OCI-LY3 (cell line): ENCODE results near the gene SEPHS1.

Experiments
- H2AFZ ChIP-seq: fragments of 200-600, 300-600 bp; shearing (Covaris generic); 2 replicates; pipeline ENCODE4 v1.6.0; 2014; ENCODE audit warnings: antibody characterized with exemption, low read depth, low read length
- H3K27ac ChIP-seq: fragments of 200-600, 300-600 bp; sonication (generic); 2 replicates; pipeline ENCODE4 v1.5.1; 2014; ENCODE audit warnings: mild to moderate bottlenecking, low read length, moderate library complexity, mixed read lengths
- H3K27me3 ChIP-seq: fragments of 200-600, 300-600 bp; sonication (generic); 2 replicates; pipeline ENCODE4 v1.6.1; 2014; ENCODE audit warnings: low read depth, low read length, mixed read lengths
- H3K36me3 ChIP-seq: fragments of 200-600, 300-600 bp; sonication (generic); replicated peaks from 2 replicates; pipeline ENCODE3; 2014; ENCODE audit warnings: low read depth, low read length, mixed read lengths
- H3K4me1 ChIP-seq: fragments of 300-600, 200-600 bp; sonication (generic); 2 replicates; pipeline ENCODE4 v1.6.1; 2014; ENCODE audit warnings: low read length, mixed read lengths
- H3K4me2 ChIP-seq: fragments of 200-600, 300-600 bp; sonication (generic); 2 replicates; pipeline ENCODE4 v1.6.1; 2014; ENCODE audit warnings: low read length, mixed read lengths
- H3K4me3 ChIP-seq: fragments of 300-600, 200-600 bp; sonication (generic); 2 replicates; pipeline ENCODE4 v1.5.1; 2014; ENCODE audit warnings: antibody characterized with exemption, mild to moderate bottlenecking, low read length, moderate library complexity
- H3K79me2 ChIP-seq: fragments of 300-600, 200-600 bp; shearing (Covaris generic); 2 replicates; pipeline ENCODE4 v1.6.1; 2014; ENCODE audit warnings: mild to moderate bottlenecking, low read length, mixed read lengths
- H3K9ac ChIP-seq: fragments of 300-600, 200-600 bp; shearing (Covaris generic); 2 replicates; pipeline ENCODE4 v1.6.0; 2014; ENCODE audit warnings: mild to moderate bottlenecking, low read length, moderate library complexity
- H3K9me3 ChIP-seq: fragments of 200-600, 300-600 bp; shearing (Covaris generic); 2 replicates; pipeline ENCODE4 v1.6.1; 2014; ENCODE audit warnings: low read length, mixed read lengths; ENCODE audit not compliant: insufficient read depth
- H4K20me1 ChIP-seq: fragments of 200-600, 300-600 bp; sonication (generic); 2 replicates; pipeline ENCODE4 v1.6.1; 2016; ENCODE audit warnings: low read length, mixed read lengths; ENCODE audit not compliant: insufficient read depth
- EZH2phosphoT487 ChIP-seq: fragments of 200-600 bp; shearing (Covaris generic); IDR thresholded peaks from 2 replicates; pipeline ENCODE4 v1.6.1; 2018; ENCODE audit warnings: antibody characterized with exemption, mixed run types, low read depth
- TF ChIP-seq, protein P1 (sequence below): fragments of 200-600, 300-600 bp; sonication (generic); IDR thresholded peaks from 2 replicates; pipeline ENCODE4 v1.5.1; 2014; ENCODE audit warnings: antibody characterized with exemption, low read length, low read depth

The SEPHS1 gene

DNA sequence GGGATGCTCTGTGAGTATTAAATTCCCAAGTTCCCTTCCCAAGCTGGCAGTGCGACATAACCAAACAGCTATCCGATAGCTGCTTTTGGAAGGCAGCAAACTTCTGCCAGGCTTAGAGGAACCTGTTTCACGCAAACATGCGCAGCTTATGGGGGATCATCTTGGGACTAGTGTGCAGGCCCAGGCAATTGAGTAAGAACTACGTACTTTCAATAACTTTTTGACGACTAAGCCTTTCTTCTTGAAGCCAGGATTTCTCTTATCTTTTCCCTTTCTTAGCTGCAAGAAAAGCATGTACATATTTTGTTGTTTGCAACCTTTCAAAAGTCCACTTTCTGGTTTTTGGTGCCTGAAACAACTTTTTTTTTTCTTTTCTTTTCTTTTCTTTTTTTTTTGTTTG is 28.7 kb upstream of the SEPHS1 start:
- TF ChIP-seq, protein P1, sequence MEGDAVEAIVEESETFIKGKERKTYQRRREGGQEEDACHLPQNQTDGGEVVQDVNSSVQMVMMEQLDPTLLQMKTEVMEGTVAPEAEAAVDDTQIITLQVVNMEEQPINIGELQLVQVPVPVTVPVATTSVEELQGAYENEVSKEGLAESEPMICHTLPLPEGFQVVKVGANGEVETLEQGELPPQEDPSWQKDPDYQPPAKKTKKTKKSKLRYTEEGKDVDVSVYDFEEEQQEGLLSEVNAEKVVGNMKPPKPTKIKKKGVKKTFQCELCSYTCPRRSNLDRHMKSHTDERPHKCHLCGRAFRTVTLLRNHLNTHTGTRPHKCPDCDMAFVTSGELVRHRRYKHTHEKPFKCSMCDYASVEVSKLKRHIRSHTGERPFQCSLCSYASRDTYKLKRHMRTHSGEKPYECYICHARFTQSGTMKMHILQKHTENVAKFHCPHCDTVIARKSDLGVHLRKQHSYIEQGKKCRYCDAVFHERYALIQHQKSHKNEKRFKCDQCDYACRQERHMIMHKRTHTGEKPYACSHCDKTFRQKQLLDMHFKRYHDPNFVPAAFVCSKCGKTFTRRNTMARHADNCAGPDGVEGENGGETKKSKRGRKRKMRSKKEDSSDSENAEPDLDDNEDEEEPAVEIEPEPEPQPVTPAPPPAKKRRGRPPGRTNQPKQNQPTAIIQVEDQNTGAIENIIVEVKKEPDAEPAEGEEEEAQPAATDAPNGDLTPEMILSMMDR = no peak
- no peak for TF ChIP-seq EZH2phosphoT487
- H3K4me2 ChIP-seq = no peak overlapping the region
- H3K27ac ChIP-seq = no peak overlapping the region
- H3K79me2 ChIP-seq = no peaks in the 10 kb centered on the region
- H3K4me3 ChIP-seq = no peak overlapping the region
- no peaks in the 10 kb centered on the region for H4K20me1 ChIP-seq
- H2AFZ ChIP-seq = no peak overlapping the region
- H3K27me3 ChIP-seq = no peaks in the 10 kb centered on the region
- 0 out of 2 replicates have a peak, but pooled peaks cover under 1% of the 10 kb centered on the region for H3K4me1 ChIP-seq
- no peaks in the 10 kb centered on the region for H3K36me3 ChIP-seq
- H3K9me3 ChIP-seq = no peaks in the 10 kb centered on the region
- no peak overlapping the region for H3K9ac ChIP-seq

GRCh38 chr10:13376297-13376696 is 28.2 kb upstream of the SEPHS1 start:
- Histone ChIP-seq H4K20me1 (no peaks in the 10 kb centered on the region), H3K4me1 (0 out of 2 replicates have a peak, but pooled peaks cover 3% of the 10 kb centered on the region), H3K9me3 (no peaks in the 10 kb centered on the region), H3K27ac (no peak overlapping the region), H3K9ac (no peak overlapping the region), H3K79me2 (no peaks in the 10 kb centered on the region), H2AFZ (no peak overlapping the region), H3K4me3 (no peak overlapping the region), H3K4me2 (no peak overlapping the region), H3K27me3 (no peaks in the 10 kb centered on the region), H3K36me3 (no peaks in the 10 kb centered on the region)
- no peak for TF ChIP-seq EZH2phosphoT487
- TF ChIP-seq, protein P1 = no peak

GRCh38 chr10:13375791-13376190 is 27.7 kb upstream of the SEPHS1 start:
- Histone ChIP-seq H3K4me3 (no peak overlapping the region), H3K9ac (no peak overlapping the region), H3K27me3 (no peaks in the 10 kb centered on the region), H3K4me1 (0 out of 2 replicates have a peak, but pooled peaks cover 3% of the 10 kb centered on the region), H3K36me3 (no peaks in the 10 kb centered on the region), H3K79me2 (no peaks in the 10 kb centered on the region), H3K9me3 (no peaks in the 10 kb centered on the region), H4K20me1 (no peaks in the 10 kb centered on the region), H3K27ac (no peak overlapping the region), H3K4me2 (no peak overlapping the region), H2AFZ (no peak overlapping the region)
- no peak for TF ChIP-seq EZH2phosphoT487
- TF ChIP-seq, protein P1 = no peak

DNA sequence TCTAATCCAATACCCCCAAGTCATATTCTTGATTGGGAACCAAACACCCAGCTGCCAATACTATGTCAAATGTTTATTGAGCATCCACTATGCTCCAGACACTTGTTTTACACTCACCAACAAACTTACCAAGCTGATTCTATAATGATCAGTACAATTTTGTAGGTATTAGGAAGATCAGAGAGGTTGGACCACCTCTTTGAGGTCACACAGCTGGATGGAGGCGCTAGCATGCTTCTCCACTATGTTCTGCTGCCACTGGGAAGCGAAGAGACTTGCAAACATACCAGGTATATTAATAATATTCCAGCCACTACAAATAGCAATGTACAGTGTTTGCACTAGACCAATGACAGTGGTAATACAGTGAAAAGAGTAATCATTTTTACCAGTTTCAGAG is 25.6 kb upstream of the SEPHS1 start:
- no peaks in the 10 kb centered on the region for H3K9me3 ChIP-seq
- TF ChIP-seq EZH2phosphoT487 = no peak
- TF ChIP-seq, protein P1 = no peak
- H3K4me2 ChIP-seq = no peak overlapping the region
- H3K36me3 ChIP-seq = no peaks in the 10 kb centered on the region
- H3K9ac ChIP-seq = no peak overlapping the region
- H3K27me3 ChIP-seq = no peaks in the 10 kb centered on the region
- H3K27ac ChIP-seq = no peak overlapping the region
- 0 out of 2 replicates have a peak, but pooled peaks cover 3% of the 10 kb centered on the region for H3K4me1 ChIP-seq
- H3K79me2 ChIP-seq = no peaks in the 10 kb centered on the region
- no peaks in the 10 kb centered on the region for H4K20me1 ChIP-seq
- H3K4me3 ChIP-seq = no peak overlapping the region
- no peak overlapping the region for H2AFZ ChIP-seq
